NOMO-1 (cell line): Measurements from ENCODE around the gene KIF3C.
"Not testable (repeated sequence)": the region's sequence is repeated elsewhere in the genome, so short reads cannot be mapped to it uniquely, and the experiment has no call there.

Experiments used
- DNase-seq, 2 experiments: peaks; one replicate each; lab custom pipeline; 2025; ENCODE audit not compliant: unreplicated experiment in 2 of 2; lab: John Stamatoyannopoulos, UW

The KIF3C gene

DNA sequence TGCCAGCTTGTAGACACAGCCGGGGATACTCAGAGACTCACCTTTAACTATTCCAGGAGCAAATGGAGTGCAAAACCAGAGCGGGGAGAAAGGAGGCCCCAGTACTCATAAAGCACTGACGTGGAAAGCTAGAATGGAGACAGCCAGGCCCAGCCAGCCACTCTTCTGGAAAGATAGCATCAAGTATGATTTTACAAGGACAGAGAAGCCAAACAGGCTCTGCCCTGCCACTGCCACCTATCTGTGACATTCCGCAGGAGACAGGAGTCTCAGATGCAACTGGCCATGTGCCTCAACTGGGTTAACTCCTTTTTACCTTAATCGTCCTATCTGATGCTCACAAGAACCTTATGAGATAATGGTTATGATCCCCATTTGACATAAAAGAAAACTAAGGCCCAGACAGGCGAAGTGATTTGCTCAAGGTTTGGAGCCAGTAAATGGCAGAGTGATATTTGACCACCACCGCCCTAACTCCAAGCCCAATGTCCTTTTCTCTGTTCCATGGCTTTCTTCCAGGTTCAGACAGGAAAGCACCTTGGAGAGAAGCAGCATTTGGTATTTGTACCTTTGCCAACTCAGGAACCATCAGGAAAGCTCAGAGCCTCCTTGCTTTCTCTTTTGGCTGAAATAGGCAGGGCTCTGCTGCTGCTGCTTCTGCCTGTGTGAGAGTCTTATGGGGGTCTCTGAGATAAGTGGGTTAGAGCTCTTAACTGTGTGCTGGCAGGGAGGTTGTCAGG, 15.6 kb downstream of the KIF3C start:
- DNase-seq, result no peak

GRCh38 chr2:25964891-25965290, 17.4 kb downstream of the KIF3C start:
- DNase-seq, result no peak

- DNase-seq, result peak; percentile 21 to 79
These were observed 21.4 kb downstream of the KIF3C start for GRCh38 chr2:25960920-25961319.

GRCh38 chr2:25960396-25960795, 21.9 kb downstream of the KIF3C start:
- no peak for DNase-seq

DNA sequence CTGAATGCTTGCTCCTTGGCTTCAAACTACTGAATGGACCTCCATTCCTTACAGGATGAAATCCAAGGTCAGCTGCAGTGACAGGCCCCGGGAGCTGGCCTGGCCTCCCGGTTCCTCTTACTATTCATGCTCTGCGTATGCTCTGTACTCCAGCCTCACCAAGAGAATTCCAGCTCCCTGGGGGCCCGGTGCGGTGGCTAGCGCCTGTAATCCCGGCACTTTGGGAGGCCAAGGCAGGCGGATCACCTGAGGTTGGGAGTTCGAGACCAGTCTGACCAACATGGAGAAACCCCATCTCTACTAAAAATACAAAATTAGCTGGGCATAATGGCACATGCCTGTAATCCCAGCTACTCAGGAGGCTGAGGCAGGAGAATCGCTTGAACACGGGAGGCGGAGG, 23.7 kb downstream of the KIF3C start:
- DNase-seq, result not testable (repeated sequence)

- DNase-seq, result no peak
These were observed 24.6 kb downstream of the KIF3C start for GRCh38 chr2:25957743-25958142.

- no peak for DNase-seq
These were observed 26.3 kb downstream of the KIF3C start for GRCh38 chr2:25955869-25956535.

GRCh38 chr2:25955036-25955435, 27.3 kb downstream of the KIF3C start:
- DNase-seq, result no peak

DNA sequence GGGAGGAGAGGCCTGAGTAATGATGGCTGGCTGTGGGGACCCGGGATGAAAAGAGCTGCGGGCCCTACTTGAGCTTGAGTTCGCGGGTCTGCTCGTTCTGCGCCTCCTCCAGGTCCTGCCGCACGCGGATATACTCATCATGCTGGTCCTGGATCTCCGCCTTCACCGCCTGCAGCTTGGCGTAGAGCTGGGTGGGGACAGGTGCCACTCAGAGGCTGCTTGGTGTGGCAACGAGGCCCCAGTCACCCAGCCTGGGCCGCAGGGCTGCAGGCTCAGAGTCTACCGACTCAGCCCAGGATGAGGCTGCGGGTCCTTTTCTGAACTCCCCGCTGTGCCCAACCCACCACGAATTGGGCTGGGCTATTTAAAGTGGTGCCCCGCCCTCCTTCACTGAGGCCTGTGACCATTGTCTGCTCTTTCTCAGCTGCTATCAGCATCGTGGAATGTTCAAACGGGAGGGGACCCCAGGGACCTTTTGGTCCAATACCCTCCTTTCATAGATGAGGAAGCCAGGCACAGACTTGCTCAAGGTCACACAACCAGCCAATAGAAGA, 28.0 kb downstream of the KIF3C start:
- no peak for DNase-seq

- DNase-seq, result peak; percentile 70 to 83
These were observed 31.2 kb downstream of the KIF3C start for GRCh38 chr2:25951071-25951547.

- DNase-seq, result no peak
These were observed 33.9 kb downstream of the KIF3C start for GRCh38 chr2:25948437-25948836.

GRCh38 chr2:25941042-25941441, 41.3 kb downstream of the KIF3C start:
- no peak for DNase-seq

DNA sequence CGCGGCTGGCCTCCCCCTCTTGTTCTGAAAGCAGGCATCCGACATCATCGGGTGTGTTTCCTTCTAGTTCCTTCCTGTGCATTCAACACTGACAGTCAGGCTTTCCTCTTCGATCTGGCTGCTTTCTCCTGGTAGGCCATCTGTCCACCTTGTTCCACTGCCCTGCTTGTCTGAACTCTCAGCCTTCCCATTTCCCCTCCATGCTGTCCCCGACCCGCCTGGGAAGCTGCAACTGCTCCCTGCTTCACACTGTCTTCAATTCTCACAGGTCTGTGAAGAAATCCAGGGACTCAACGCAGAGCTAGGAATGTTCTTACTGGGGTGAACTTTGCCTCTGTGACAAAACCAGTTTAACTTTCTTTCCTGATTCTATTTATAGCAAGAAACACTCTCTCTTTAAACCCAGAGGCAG, 43.0 kb downstream of the KIF3C start:
- DNase-seq, result no peak

DNA sequence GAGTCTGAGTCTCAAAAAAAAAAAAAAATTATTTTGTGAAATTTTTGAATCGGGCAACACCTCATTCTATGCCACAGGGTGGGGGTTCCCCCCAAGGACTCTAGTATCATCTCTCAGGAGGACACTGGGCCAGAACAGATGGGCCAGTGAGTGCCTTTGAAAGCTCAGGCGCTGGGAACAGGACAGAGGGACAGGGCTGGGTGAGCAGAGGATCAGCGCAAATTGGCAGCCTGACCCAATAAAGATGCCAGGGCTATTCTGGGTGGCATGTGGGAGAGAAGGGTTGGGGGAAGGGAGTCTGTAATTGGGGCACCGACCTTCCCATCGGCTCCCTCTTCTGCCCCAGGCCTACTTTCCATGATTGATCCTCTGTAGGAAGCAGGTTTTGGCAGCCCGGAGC, 44.0 kb downstream of the KIF3C start:
- no peak for DNase-seq

DNA sequence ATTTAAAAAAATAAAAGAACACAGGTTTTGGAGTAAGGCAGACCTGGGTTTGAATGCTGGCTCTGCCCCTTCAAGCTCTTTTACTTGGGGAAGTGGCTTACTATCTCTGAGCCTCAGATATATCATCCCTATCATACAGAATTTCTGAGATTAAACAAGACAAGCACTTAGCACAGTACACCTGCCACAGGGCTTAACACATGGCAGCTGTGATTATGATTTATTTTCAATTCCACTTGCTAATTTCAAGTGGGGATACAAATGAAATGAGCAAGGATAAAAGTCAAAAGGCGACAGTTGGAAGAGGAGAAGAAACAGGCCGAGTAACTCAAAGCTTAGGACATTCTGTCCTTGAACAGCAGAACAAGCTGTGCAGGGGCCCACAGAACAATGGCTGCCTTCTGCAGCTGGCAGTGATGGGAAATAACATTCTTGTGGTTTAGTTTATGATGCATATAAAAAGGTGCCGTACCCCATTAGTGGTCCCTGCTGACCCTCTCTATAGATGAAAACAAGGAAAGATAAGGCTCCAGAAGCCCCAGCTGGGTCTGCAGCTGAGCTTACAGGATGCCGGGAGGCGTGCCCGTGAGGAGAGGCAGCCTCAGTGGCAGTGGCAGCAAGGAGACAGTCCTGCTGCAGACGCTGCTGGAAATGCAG, 45.3 kb downstream of the KIF3C start:
- no peak for DNase-seq

DNA sequence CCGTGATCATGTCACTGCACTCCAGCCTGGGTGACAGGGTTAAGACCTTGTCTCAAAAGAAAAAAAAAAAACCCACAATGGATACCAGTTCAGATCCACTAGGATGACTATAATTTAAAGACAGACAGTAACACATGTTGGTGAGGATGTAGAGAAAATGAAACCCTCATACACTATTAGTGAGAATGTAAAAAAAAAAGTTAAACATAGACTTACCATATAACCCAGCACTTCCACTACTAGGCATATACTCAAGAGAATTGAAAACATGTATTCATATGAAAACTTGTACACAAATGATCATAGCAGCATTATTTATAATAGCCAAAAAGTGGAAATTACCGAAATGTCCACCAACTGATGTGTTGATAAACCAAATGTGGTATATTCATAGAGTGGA, 48.7 kb downstream of the KIF3C start:
- DNase-seq, result no peak

GRCh38 chr2:25929789-25930473, 52.4 kb downstream of the KIF3C start:
- DNase-seq, result no peak

DNA sequence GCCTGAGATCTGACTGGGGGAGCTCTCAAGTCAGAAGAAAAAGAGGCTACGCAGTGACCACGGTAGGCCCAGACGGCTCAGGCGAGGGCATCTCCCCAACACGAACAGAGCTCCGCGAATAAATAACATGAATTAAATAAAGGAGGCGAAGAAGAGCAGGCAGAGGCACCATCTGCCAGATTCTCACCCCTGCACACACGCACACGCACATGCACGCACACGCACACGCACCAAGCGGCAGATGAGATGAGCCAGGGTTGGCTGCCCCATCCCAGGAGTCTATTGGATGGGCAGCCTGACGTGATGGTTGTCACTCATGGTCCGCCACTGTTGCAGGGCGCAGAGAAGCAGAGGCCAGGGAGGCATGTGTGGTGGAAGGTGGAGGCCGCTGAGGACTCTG, 53.6 kb downstream of the KIF3C start:
- no peak for DNase-seq

DNA sequence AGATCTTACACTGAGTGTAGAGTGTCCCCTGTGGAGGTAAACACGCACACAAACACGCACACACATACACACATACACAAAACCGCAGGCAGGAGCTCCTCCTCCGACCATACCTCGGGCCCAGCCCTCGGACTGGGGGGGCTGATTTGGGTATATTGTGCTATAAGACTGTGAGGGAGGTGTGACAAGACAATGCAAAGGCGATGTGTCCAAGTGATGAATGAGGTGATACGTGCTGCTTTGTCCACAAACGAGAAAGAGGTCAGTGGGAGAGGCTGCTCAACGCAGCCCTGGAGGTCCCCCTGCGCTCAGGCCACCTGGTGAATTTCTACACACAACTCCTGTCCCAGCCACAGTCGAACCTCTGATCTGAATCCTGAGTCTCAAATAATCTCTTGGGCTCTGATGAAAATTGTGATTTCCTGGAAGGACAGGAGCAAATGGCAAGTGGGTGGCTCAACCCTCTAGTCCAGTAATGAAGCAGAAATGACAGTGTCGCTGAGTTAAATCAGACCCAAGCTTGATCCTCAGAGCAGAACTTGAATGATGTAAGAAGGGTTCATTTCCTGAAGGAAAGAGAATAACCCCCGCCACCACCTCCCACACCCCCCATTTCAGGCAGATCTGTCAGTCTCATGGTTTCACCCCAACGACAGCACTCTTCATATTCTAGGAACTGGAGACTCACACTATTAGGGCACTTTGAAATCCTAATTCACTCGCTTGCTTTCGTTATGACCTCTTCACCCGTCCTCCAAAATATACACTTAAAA, 55.1 kb downstream of the KIF3C start:
- DNase-seq, result no peak

DNA sequence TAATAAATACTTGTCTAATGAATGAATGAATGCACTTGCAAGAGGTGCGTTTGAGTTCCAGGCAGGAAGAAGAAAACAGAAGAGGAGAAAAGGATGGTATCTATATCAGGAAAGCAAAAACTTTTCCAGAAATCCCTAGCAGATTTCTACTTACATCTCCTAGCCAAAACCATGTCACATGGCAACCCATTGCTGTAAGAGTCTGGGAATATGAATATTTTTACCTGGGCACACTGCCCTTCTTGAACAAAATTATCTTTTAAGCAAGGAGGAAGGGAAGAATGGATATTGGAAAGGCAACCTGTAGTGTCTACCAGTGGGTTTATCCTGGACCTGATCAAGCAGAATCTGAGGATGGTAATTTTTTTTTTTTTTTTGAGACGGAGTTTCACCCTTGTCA, 59.8 kb downstream of the KIF3C start:
- DNase-seq, result no peak
